GDM1 (cell line): ENCODE results near the gene POLD4.

Experiments
- DNase-seq: peaks from one replicate; lab custom pipeline; 2025; lab: John Stamatoyannopoulos, UW

POLD4 gene

DNA sequence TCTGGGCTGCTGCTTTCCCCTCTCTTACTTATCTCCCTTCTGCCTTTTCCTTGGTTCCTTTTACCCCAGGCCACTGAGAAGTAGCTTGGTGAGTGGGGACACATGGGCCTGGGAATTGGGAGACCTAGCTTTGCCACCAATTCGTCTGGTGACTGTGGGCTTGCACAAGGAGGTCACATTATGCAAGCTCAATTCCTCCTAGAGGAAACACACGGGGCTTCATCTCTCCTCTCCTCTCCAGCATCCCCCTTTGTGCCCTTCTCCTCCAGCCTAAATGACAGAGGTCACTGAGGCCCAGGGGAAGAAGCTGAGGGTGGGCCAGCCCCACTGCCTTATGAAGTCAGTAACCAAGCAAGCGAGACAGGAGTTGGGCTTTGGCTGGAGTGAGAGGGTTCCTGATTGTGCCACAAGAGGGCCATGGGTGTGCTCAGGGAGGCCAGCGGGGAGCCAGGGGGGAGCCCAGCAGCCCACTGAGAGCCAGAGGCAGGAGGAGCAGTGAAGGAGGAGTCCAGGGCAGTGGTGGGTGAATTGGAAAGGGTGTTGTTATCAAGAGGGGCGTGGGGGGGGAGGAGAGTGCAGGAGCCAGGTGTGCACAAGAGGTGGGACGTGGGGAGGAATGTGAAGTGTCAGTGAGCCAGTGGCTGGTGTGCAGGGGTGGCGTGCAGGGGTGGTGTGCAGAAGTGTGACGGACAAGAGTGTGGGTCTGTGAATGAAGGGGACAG is 18.0 kb upstream of the POLD4 start:
- no peak for DNase-seq

DNA sequence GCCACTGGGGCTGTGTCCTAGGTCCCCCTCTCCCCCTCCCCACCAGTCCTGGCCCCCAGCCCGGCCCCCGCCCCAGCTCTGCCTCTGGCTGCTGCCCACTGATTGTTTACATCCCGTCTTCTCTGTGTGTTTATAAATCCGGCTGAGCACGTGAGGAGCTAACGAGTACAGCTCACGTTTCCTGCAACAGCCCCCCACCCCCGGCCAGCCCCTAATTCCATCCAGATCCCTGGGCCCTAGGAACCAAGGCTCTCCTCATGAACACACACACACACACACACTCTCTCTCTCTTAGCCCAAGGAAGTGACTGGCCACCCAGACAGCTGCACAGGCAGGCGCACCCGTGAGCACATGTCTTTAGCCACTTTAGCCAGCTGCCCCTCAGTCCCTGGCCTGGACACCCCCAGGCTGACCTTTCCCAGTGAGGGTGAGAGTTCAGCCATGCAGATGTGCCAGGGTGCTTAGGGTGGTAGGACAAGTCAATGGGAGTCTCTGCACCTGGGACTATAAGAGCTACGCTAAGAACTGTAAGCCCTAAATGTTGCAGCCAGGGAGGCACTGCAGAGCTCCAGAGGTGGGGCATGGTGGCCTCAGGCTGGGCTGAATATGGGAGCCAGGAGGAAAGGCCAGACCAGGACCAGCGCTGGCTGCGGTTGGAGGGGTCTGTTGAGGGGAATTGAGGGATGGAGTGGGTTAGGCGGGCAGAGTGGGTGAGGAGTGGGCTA is 17.2 kb upstream of the POLD4 start:
- DNase-seq, result no peak

DNA sequence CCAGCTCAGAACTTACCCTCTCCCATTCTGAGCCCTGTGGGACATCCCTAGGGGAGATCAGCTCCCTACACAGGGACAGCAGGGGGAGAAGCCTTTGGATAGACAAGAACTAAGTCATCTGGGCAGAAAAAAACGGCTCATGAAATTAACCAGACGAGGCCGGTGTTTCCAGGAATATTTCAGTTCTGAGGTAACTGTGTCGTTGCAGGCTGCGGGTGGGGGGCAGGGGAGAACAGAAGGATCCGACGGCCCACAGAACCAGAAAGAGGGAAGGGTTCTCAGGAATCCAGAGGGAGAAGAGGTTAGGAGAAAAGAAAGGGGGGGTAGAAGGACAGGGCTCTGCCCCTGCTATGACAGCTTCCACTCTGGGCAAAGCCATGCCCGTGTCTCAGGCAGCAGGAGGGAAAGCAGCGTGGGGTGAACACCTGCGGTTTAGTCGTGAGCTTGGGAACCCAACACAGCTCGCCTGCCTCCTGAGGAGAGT is 16.5 kb upstream of the POLD4 start:
- no peak for DNase-seq

DNA sequence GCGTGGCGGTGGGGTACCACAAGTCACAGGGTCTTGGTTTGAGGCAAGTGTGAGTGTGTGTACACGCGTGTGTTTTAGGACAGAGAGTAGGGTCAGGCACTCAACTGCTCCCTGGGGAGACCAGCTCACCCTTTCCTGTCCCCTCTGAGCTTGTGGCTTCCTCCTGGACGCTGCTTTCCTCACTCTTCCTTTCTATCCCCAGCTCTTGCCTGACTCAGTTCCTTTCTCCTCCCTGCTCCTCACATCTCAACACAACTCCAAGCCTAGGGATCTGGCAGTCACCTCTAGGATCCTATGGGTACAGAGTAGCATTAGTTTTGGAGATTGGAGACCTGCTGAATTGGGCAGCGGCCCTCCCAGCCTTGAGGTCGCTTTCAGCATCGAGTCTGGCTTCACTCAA is 15.9 kb upstream of the POLD4 start:
- no peak for DNase-seq

GRCh38 chr11:67368621-67369020 is 15.3 kb upstream of the POLD4 start:
- DNase-seq, result no peak

- no peak for DNase-seq
These were observed 14.4 kb upstream of the POLD4 start for GRCh38 chr11:67367761-67368227.

GRCh38 chr11:67366961-67367760 is 13.8 kb upstream of the POLD4 start:
- DNase-seq, result no peak

GRCh38 chr11:67366546-67366945 is 13.2 kb upstream of the POLD4 start:
- no peak for DNase-seq

- DNase-seq, result no peak
These were observed 12.5 kb upstream of the POLD4 start for GRCh38 chr11:67365736-67366444.

DNA sequence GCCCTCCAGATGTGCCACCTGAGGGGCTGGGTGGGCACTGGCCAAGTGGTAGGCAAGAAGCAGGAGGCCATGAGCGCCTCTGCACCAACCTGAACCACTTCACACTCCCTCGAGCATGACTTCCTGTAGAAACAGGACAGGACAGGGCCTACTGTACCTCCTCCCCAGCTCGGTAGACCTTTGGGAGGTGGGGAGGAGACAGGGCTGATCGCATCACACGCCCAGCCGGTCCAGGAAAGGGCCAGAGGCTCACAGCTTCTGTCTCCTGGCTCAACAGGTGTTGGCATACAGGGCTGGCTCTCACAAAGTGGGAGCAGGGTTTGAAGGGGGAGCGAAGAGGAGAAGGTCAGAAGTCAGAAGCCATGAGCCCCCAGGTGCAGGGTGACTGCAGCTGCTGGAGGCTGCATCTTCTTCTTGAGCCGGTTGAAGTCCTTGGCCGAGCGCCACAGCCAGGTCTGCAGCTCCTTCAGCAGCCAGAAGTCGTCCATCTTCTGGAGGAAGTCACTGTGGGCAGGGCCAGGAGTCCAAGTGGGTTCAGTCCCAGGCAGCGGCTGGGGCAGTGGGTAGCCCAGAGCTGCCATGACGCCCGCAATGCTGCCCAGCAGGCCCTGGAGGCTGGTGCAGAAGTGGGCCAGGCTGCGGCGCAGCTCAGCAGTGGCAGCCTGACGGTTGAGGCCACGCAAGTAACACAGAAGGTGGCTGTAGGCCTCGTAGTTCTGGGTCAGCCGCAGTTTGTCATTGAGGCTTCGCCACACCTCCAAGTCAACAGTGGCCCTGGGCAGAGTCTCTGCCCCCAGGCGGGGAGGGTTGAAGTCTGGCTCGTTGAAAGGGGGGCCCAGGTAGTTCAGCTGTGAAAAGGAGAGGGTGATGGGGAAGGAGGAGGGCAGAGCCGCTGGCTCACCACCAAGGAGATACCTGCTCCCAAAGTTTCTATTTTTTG is 11.7 kb upstream of the POLD4 start:
- DNase-seq, result no peak

- DNase-seq, result no peak
These were observed 10.8 kb upstream of the POLD4 start for GRCh38 chr11:67364169-67364568.

DNA sequence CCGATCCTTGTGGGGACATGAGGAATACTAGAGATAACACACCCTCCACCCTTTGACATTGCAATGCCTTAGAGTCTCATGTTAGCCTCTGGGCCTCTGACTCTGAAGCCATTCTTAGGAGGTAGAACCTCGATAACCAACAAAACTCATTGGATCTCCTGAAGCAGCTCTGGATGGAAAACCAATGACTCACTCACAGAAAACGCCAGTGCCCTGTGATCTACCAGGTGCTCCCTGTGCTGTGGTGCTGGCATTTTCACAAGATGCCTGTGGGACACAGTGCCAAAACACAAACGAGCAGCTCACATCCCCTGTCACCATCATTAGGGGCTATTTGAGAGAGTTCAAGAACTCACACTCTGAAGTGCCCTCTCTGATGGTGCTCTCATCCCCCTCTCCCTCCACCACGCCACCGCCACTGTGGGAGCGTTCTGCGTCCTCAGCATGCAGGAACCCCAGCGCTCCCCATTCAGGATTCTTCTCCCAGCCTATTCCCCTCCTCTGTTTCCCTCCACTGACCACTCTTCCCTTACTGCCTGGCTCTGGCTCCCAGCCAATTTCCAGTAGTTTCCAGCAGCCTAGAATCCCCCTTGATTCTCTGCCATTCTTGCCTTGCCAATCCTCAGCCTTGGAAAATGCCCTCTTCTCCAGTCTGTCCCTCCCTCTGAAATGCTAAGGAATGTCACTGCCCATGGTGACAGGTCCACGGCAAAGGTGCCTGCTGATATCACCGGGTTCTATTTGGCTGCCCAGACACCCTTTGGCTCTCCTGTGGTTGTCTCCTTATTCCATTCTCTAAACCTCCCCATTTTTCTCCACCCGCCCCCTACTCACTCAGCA is 4.7 kb upstream of the POLD4 start:
- no peak for DNase-seq

DNA sequence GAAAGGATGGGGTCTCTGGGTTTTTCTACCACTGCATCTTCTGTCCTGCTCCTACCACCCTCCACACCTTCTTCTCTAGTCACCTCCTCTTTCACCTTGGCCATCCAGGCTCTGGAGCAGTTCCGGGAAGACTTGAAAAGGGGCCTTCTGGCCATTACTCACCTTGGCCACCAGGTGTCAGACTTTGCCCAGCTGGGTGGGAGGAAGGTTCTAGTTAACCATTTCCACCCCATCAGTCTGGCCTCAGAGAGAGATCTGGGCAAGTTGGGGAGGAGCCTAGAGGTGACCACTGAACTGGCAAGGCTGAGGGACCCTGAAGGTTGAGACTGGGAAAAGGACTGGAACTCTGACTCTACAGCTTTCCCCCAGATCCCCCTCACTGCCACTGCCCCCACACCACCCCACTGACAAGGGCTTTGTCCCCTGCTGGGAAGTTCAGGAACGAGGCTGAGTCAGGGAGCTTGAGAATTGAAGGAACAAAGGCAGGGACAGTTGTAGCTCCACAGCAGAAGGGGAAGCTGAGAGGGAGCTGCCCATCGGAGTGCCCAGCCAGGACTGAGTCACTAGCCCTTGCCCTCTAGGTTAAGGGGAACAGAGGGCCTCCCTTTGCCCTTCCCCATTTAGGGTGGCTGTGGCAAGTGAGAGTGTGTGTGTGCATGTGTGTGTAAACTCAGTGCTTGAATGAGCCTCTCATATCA is 3.7 kb upstream of the POLD4 start:
- peak; percentile 60 for DNase-seq

DNA sequence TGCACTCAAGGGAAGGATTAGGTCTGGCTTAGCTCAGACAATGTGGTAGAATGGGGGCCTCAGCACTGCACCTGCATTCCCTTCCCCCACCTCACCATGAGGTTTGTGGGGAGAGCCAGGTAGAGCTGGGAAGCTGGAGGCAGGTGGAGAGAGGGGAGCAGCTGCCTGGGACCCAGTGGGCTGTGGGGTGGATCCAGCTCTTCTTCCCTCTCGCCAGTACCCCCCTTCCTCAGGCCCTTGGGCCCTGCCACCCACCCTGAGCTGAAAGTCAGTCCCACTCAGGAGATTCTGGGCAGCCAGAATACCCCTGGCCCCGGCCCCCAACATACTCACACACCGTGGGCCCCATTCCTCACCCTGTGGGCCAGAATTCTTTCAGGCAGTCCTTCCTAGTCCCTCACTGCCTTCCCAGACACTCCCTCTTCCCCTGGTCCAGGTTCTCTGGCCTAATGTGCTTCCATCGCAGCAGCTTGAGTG is 3.1 kb upstream of the POLD4 start:
- no peak for DNase-seq

GRCh38 chr11:67355794-67356386 is 2.5 kb upstream of the POLD4 start:
- DNase-seq, result no peak

DNA sequence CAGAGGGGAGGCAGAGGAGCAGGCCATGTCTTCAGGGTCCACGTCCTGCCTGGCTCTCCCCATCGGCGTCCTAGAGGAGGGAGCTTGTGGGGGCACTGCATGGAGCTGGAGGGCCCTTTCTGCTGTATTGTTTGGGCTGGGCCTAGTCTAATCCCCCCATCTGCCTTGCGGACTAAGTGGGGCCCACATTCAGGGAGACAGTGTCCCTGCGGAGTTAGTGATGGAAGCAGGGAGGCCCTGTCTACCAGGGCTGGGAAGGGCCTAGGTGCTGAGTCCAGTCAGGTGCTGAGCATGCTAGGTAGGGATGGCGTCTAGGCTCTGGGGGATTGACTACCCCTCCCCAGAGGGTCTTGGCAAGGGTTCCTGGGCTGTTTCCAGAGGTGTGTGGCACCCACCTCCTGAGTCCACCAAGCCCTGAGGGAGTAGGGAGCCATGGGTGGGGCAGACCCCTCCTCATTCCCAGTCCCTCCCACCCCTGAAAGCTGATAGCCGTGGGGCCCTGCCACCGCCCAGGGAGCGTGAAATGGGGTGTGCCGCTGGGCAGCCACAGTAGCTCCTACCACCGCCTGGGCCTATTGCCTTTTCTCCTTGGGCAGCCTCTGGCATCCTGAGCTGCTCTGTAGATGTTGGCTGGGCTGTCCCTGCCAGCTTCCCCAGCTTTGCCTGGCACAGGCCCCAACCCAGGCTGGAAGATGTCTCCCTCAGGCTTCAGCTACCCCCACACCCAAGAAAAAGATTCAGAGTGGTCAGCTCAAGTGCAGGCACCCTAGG is 1.9 kb upstream of the POLD4 start:
- no peak for DNase-seq

GRCh38 chr11:67354075-67355022 is 1.0 kb upstream of the POLD4 start:
- DNase-seq, result no peak
